CD4-positive, alpha-beta memory T cell (primary cell): Measurements from ENCODE around the gene CACNA1D. TPM values are rescaled to one million over a fixed set of nuclear protein-coding genes. Genes with fewer than 3 reads are reported as not detected.

ENCODE experiments used
- CTCF ChIA-PET: fragments of 350-600 bp; sonication (Branson Sonifier 250); formaldehyde crosslinking; loops from one replicate; lab custom pipeline; 2021; ENCODE audit warnings: inconsistent platforms; ENCODE audit not compliant: partially characterized antibody; lab: Charles Lee
- POLR2A ChIA-PET: fragments of 350-600 bp; sonication (Branson Sonifier 250); formaldehyde crosslinking; loops from one replicate; lab custom pipeline; 2021; ENCODE audit not compliant: partially characterized antibody; lab: Charles Lee
- DNase-seq, 5 donors: peaks; one replicate each; pipeline versions ENCODE4 v3.0.0 to v3.0.0-alpha.2; 2020 to 2022; ENCODE audit warnings: mixed read lengths in 1 of 5
- H3K27ac ChIP-seq: one replicate; pipeline ENCODE4 v1.7.0; 2013; ENCODE audit warnings: low read depth, low read length
- H3K27me3 ChIP-seq: 2 replicates; pipeline ENCODE4 v1.7.0; 2013; ENCODE audit warnings: mild to moderate bottlenecking, low read length, moderate library complexity; ENCODE audit not compliant: insufficient read depth
- H3K36me3 ChIP-seq: 2 replicates; pipeline ENCODE4 v1.7.0; 2013; ENCODE audit warnings: mild to moderate bottlenecking, low read length, moderate library complexity; ENCODE audit not compliant: insufficient read depth
- H3K4me1 ChIP-seq: 2 replicates; pipeline ENCODE4 v1.7.0; 2013; ENCODE audit warnings: mild to moderate bottlenecking, low read length, moderate library complexity; ENCODE audit not compliant: insufficient read depth
- H3K4me3 ChIP-seq, 2 donors: one replicate each; pipeline ENCODE4 v1.7.0; 2013; ENCODE audit warnings: low read length in 2 of 2, mild to moderate bottlenecking in 1 of 2
- H3K9me3 ChIP-seq, 2 donors: one replicate each; pipeline ENCODE4 v1.7.0; 2013; ENCODE audit warnings: low read length in 2 of 2, control low read depth in 1 of 2; ENCODE audit not compliant: control insufficient read depth in 1 of 2
- H3K27ac Mint-ChIP-seq, 7 donors: one replicate each; pipeline ENCODE4 v1.8.0; 2020 to 2021; ENCODE audit warnings: mixed read lengths in 7 of 7, mild to moderate bottlenecking in 6 of 7, inconsistent platforms in 3 of 7, moderate library complexity in 3 of 7
- H3K27me3 Mint-ChIP-seq, 2 donors: one replicate each; pipeline ENCODE4 v1.8.0; 2020 to 2021; ENCODE audit warnings: mixed read lengths in 2 of 2
- H3K36me3 Mint-ChIP-seq, 2 donors: one replicate each; pipeline ENCODE4 v1.8.0; 2020 to 2021; ENCODE audit warnings: mixed read lengths in 2 of 2, inconsistent platforms in 1 of 2, mild to moderate bottlenecking in 1 of 2
- H3K4me1 Mint-ChIP-seq, 4 donors: one replicate each; pipeline ENCODE4 v1.8.0; 2020 to 2021; ENCODE audit warnings: mixed read lengths in 4 of 4, mild to moderate bottlenecking in 1 of 4
- H3K4me3 Mint-ChIP-seq, 8 donors: one replicate each; pipeline ENCODE4 v1.8.0; 2020 to 2021; ENCODE audit warnings: mixed read lengths in 8 of 8, mild to moderate bottlenecking in 7 of 8, moderate library complexity in 6 of 8, inconsistent platforms in 3 of 8
- H3K9me3 Mint-ChIP-seq, 8 donors: one replicate each; pipeline ENCODE4 v1.8.0; 2020 to 2021; ENCODE audit warnings: mixed read lengths in 8 of 8, mild to moderate bottlenecking in 5 of 8, inconsistent platforms in 3 of 8, moderate library complexity in 1 of 8
- intact Hi-C: fragments of 100-400 bp; cut with micrococcal nuclease; formaldehyde crosslinking; loops from one replicate; pipeline ENCODE4 v1.15.1; 2023
- polyA plus RNA-seq, 2 donors: library from polyadenylated mRNA; unstranded; fragments of 300-500 nt; fragmentation: Illumina TruSeq; gene quantifications; one replicate each; pipeline ENCODE4 v1.2.3, GENCODE V29; 2021
- total RNA-seq, 2 experiments: library from RNA; stranded (reverse); gene quantifications; one replicate each; pipeline ENCODE4 v1.2.3, GENCODE V29; 2021

The CACNA1D gene
- total and polyA plus RNA-seq, 4 experiments from 2014 or later = 0.06 TPM; not detected in 3

GRCh38 chr3:53778153-53778552 lies 283.7 kb downstream of the CACNA1D start:
- H3K27ac Mint-ChIP-seq = no peak overlapping the region
- Histone ChIP-seq H3K27me3 (no peaks in the 10 kb centered on the region), H3K36me3 (no peaks in the 10 kb centered on the region), H3K27ac (no peak overlapping the region), H3K9me3 (no peaks in the 10 kb centered on the region), H3K4me3 (no peak overlapping the region), H3K4me1 (no peaks in the 10 kb centered on the region)
- H3K9me3 Mint-ChIP-seq = no peaks in the 10 kb centered on the region
- H3K27me3 Mint-ChIP-seq = peaks cover 7 to 8% of the 10 kb centered on the region in 2 donors
- no peak overlapping the region for H3K4me3 Mint-ChIP-seq
- intact Hi-C loops = no loop called here
- ChIA-PET CTCF (no interaction called here), POLR2A (no interaction called here)
- H3K36me3 Mint-ChIP-seq = no peaks in the 10 kb centered on the region
- H3K4me1 Mint-ChIP-seq = no peaks in the 10 kb centered on the region
- DNase-seq = no peak

GRCh38 chr3:53780171-53780570 lies 285.8 kb downstream of the CACNA1D start:
- no peak for DNase-seq
- CTCF ChIA-PET = no interaction called here
- peaks cover 4% of the 10 kb centered on the region in 2 donors for H3K27me3 Mint-ChIP-seq

GRCh38 chr3:53780806-53781205 lies 286.4 kb downstream of the CACNA1D start:
- H3K27ac Mint-ChIP-seq = no peak overlapping the region

More at GRCh38 chr3:53780171-53780570, 285.8 kb downstream of the CACNA1D start:
- no peak overlapping the region for H3K27ac ChIP-seq
- H3K4me1 Mint-ChIP-seq = no peaks in the 10 kb centered on the region
- intact Hi-C loops = no loop called here
- H3K9me3 Mint-ChIP-seq = no peaks in the 10 kb centered on the region
- no peak overlapping the region for H3K27ac Mint-ChIP-seq
- no peaks in the 10 kb centered on the region for H3K4me1 ChIP-seq
- no peaks in the 10 kb centered on the region for H3K27me3 ChIP-seq
- H3K9me3 ChIP-seq = no peaks in the 10 kb centered on the region
- no peak overlapping the region for H3K4me3 ChIP-seq
- no peaks in the 10 kb centered on the region for H3K36me3 Mint-ChIP-seq
- POLR2A ChIA-PET = no interaction called here
- no peak overlapping the region for H3K4me3 Mint-ChIP-seq
- H3K36me3 ChIP-seq = no peaks in the 10 kb centered on the region

GRCh38 chr3:53787016-53787415 lies 292.6 kb downstream of the CACNA1D start:
- no peaks in the 10 kb centered on the region for H3K36me3 Mint-ChIP-seq
- CTCF ChIA-PET = no interaction called here
- H3K4me3 ChIP-seq = no peak overlapping the region

More at GRCh38 chr3:53780806-53781205, 286.4 kb downstream of the CACNA1D start:
- no peak for DNase-seq
- H3K27ac ChIP-seq = no peak overlapping the region
- H3K9me3 Mint-ChIP-seq = no peaks in the 10 kb centered on the region
- intact Hi-C loops = no loop called here
- H3K4me3 ChIP-seq = no peak overlapping the region
- no peaks in the 10 kb centered on the region for H3K36me3 Mint-ChIP-seq
- no peaks in the 10 kb centered on the region for H3K4me1 Mint-ChIP-seq
- no peaks in the 10 kb centered on the region for H3K4me1 ChIP-seq
- ChIA-PET CTCF (no interaction called here), POLR2A (no interaction called here)
- no peak overlapping the region for H3K4me3 Mint-ChIP-seq
- peaks cover 4% of the 10 kb centered on the region in 2 donors for H3K27me3 Mint-ChIP-seq
- H3K36me3 ChIP-seq = no peaks in the 10 kb centered on the region
- no peaks in the 10 kb centered on the region for H3K9me3 ChIP-seq
- H3K27me3 ChIP-seq = no peaks in the 10 kb centered on the region

GRCh38 chr3:53788038-53788437 lies 293.6 kb downstream of the CACNA1D start:
- Mint-ChIP-seq H3K4me1 (no peaks in the 10 kb centered on the region), H3K27me3 (peaks cover 3 to 11% of the 10 kb centered on the region in 2 donors), H3K9me3 (peaks cover 0 to 1% (median 0%) of the 10 kb centered on the region in 8 donors), H3K4me3 (no peak overlapping the region), H3K27ac (no peak overlapping the region), H3K36me3 (no peaks in the 10 kb centered on the region)
- H3K4me1 ChIP-seq = no peaks in the 10 kb centered on the region
- no peak overlapping the region for H3K27ac ChIP-seq
- no peaks in the 10 kb centered on the region for H3K36me3 ChIP-seq
- H3K4me3 ChIP-seq = no peak overlapping the region
- no peaks in the 10 kb centered on the region for H3K27me3 ChIP-seq
- POLR2A ChIA-PET = no interaction called here
- intact Hi-C loops = no loop called here
- no peaks in the 10 kb centered on the region for H3K9me3 ChIP-seq
- DNase-seq = no peak
- CTCF ChIA-PET = no interaction called here

More at GRCh38 chr3:53787016-53787415, 292.6 kb downstream of the CACNA1D start:
- POLR2A ChIA-PET = no interaction called here
- H3K36me3 ChIP-seq = no peaks in the 10 kb centered on the region
- Mint-ChIP-seq H3K9me3 (no peaks in the 10 kb centered on the region), H3K4me3 (no peak overlapping the region), H3K27me3 (peaks cover 3 to 11% of the 10 kb centered on the region in 2 donors), H3K4me1 (no peaks in the 10 kb centered on the region), H3K27ac (no peak overlapping the region)
- H3K9me3 ChIP-seq = no peaks in the 10 kb centered on the region
- intact Hi-C loops = no loop called here
- no peaks in the 10 kb centered on the region for H3K27me3 ChIP-seq
- H3K27ac ChIP-seq = no peak overlapping the region
- DNase-seq = no peak
- no peaks in the 10 kb centered on the region for H3K4me1 ChIP-seq

- no peaks in the 10 kb centered on the region for H3K36me3 ChIP-seq
- Mint-ChIP-seq H3K4me1 (no peaks in the 10 kb centered on the region), H3K36me3 (no peaks in the 10 kb centered on the region), H3K9me3 (peaks cover 0 to 2% (median 0%) of the 10 kb centered on the region in 8 donors), H3K4me3 (no peak overlapping the region), H3K27ac (no peak overlapping the region), H3K27me3 (peaks cover 3 to 11% of the 10 kb centered on the region in 2 donors)
- DNase-seq = no peak
- H3K27me3 ChIP-seq = no peaks in the 10 kb centered on the region
- intact Hi-C loops = no loop called here
- CTCF ChIA-PET = no interaction called here
- no peaks in the 10 kb centered on the region for H3K9me3 ChIP-seq
- H3K4me1 ChIP-seq = no peaks in the 10 kb centered on the region
- no peak overlapping the region for H3K27ac ChIP-seq
- H3K4me3 ChIP-seq = no peak overlapping the region
- POLR2A ChIA-PET = no interaction called here
Measured at GRCh38 chr3:53789459-53789858, 295.0 kb downstream of the CACNA1D start.

GRCh38 chr3:53790470-53790869 lies 296.1 kb downstream of the CACNA1D start:
- Histone ChIP-seq H3K4me1 (no peaks in the 10 kb centered on the region), H3K4me3 (no peak overlapping the region), H3K27ac (no peak overlapping the region), H3K27me3 (no peaks in the 10 kb centered on the region), H3K9me3 (no peaks in the 10 kb centered on the region), H3K36me3 (no peaks in the 10 kb centered on the region)
- Mint-ChIP-seq H3K9me3 (peaks cover 0 to 2% (median 0%) of the 10 kb centered on the region in 8 donors), H3K27ac (no peak overlapping the region), H3K27me3 (peaks cover 3 to 15% of the 10 kb centered on the region in 2 donors), H3K4me1 (no peaks in the 10 kb centered on the region), H3K36me3 (no peaks in the 10 kb centered on the region), H3K4me3 (no peak overlapping the region)
- intact Hi-C loops = no loop called here
- POLR2A ChIA-PET = no interaction called here
- DNase-seq = no peak
- CTCF ChIA-PET = no interaction called here

GRCh38 chr3:53791317-53791716 lies 296.9 kb downstream of the CACNA1D start:
- H3K9me3 Mint-ChIP-seq = peaks cover 0 to 2% (median 0%) of the 10 kb centered on the region in 8 donors
- H3K27ac ChIP-seq = no peak overlapping the region
- H3K9me3 ChIP-seq = no peaks in the 10 kb centered on the region
- no peaks in the 10 kb centered on the region for H3K4me1 ChIP-seq
- H3K4me1 Mint-ChIP-seq = no peaks in the 10 kb centered on the region
- H3K36me3 ChIP-seq = no peaks in the 10 kb centered on the region
- intact Hi-C loops = no loop called here
- H3K4me3 ChIP-seq = no peak overlapping the region
- H3K36me3 Mint-ChIP-seq = no peaks in the 10 kb centered on the region
- no peak overlapping the region for H3K27ac Mint-ChIP-seq
- no peak for DNase-seq
- peaks cover 3 to 15% of the 10 kb centered on the region in 2 donors for H3K27me3 Mint-ChIP-seq
- ChIA-PET CTCF (no interaction called here), POLR2A (no interaction called here)
- H3K4me3 Mint-ChIP-seq = no peak overlapping the region
- no peaks in the 10 kb centered on the region for H3K27me3 ChIP-seq
